ENCODE data around the gene PERM1. TPM values are rescaled to one million over a fixed set of nuclear protein-coding genes. Genes with fewer than 3 reads are reported as not detected.

PERM1 gene
- total RNA-seq, 1 experiment from 2014 or later, result 0.18 TPM

DNA sequence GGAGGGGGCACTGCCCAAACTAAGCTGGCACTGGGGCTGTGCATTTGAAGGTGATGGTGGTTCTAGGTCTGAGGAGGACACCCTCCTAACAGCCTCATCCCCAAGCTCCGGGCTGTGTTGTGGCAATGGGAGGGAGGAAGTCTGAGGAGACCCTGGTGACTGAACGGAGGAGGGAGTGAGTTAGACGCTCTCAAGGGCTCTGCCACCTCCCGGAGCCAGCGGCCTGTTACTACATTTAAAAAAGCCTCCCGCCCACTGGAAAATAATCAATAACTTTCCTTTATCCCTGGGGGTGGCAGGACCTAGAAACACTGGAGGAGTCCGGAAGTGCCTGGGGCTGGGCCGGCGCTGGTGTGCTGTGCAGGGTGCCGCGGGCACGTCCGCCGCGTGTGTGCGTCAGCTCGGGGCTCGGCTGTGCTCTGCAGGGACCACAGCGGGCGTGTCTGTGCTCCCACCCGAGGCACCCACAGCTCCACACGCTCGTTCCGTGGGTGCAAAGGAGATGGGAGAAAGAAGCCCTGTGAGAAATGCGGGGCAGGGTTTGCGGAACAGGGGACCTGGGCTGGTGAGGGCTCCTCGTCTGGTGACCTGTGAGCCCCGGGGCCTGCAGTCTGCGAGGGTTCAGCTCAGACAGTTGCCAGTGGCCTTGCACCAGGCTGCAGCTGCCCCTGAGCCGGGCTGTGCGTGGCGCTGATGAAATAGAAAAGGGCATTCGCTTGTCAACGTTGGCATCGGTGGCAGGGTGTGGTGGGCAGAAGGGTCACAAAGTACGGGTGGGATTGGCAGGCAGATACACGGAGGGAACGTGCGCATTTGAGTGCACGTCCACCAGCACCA lies 52.9 kb downstream of the PERM1 start:
- Histone ChIP-seq H3K9me3 (no peaks in the 10 kb centered on the region), H3K4me3 (ENCODE audit: low read depth, low read length) (no peak overlapping the region), H3K27me3 (replicated peaks; ENCODE audit: control insufficient read depth, insufficient read depth, low read length) (peaks cover 6% of the 10 kb centered on the region; the same call in 1 of the 2 replicates), H3K4me1 (no peaks in the 10 kb centered on the region), H3K36me3 (ENCODE audit: control insufficient read depth, insufficient read depth, low read length) (no peaks in the 10 kb centered on the region)
- no peaks in the 10 kb centered on the region for H3K4me1 Mint-ChIP-seq (ENCODE audit: low read depth, unreplicated experiment)
- intact Hi-C loops (cut with micrococcal nuclease; ENCODE audit: unreplicated experiment), result no loop called here
- peaks cover 13% of the 10 kb centered on the region for H3K27me3 Mint-ChIP-seq (ENCODE audit: insufficient read depth, unreplicated experiment)
- ChIA-PET CTCF (no interaction called here), POLR2A (no interaction called here)
- H3K36me3 Mint-ChIP-seq (ENCODE audit: insufficient read depth, unreplicated experiment), result no peaks in the 10 kb centered on the region
- TF ChIP-seq, protein P1, sequence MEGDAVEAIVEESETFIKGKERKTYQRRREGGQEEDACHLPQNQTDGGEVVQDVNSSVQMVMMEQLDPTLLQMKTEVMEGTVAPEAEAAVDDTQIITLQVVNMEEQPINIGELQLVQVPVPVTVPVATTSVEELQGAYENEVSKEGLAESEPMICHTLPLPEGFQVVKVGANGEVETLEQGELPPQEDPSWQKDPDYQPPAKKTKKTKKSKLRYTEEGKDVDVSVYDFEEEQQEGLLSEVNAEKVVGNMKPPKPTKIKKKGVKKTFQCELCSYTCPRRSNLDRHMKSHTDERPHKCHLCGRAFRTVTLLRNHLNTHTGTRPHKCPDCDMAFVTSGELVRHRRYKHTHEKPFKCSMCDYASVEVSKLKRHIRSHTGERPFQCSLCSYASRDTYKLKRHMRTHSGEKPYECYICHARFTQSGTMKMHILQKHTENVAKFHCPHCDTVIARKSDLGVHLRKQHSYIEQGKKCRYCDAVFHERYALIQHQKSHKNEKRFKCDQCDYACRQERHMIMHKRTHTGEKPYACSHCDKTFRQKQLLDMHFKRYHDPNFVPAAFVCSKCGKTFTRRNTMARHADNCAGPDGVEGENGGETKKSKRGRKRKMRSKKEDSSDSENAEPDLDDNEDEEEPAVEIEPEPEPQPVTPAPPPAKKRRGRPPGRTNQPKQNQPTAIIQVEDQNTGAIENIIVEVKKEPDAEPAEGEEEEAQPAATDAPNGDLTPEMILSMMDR (IDR thresholded peaks at IDR 0.05; ENCODE audit: insufficient read depth in 1 of 2, low read depth in 1 of 2, low read length in 1 of 2, severe bottlenecking in 1 of 2, unreplicated experiment in 1 of 2), result no peak
- no peak overlapping the region for H3K27ac Mint-ChIP-seq (ENCODE audit: unreplicated experiment)
- no peak for DNase-seq
- no TSS peak for BruUV-seq (replicated peaks)
- no peaks in the 10 kb centered on the region for H3K9me3 Mint-ChIP-seq (ENCODE audit: unreplicated experiment)
- no peak overlapping the region for H3K4me3 Mint-ChIP-seq (ENCODE audit: unreplicated experiment)

DNA sequence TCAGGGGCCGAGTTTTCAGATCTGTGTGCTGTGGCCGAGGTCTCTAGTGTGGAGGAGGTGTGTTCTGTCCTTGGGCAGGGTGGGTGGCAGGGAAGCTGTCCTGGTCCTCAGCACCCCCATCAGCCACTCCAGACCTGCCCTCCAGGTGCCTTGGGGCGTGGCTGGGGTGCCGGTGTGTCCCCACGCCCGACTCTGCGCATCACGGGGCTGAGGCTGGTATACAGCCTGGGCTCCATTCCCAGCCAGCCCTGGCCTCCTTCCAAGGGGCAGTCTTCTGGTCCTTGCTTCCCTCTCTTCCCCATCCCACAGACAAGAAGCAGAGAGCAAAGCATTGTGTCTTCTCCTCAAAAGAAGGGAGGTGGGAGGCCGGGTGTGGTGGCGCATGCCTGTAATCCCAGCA lies 54.1 kb downstream of the PERM1 start:
- Mint-ChIP-seq H3K9me3 (ENCODE audit: unreplicated experiment) (no peaks in the 10 kb centered on the region), H3K27ac (ENCODE audit: unreplicated experiment) (no peak overlapping the region), H3K36me3 (ENCODE audit: insufficient read depth, unreplicated experiment) (no peaks in the 10 kb centered on the region), H3K4me3 (ENCODE audit: unreplicated experiment) (no peak overlapping the region), H3K4me1 (ENCODE audit: low read depth, unreplicated experiment) (no peaks in the 10 kb centered on the region), H3K27me3 (ENCODE audit: insufficient read depth, unreplicated experiment) (peaks cover 13% of the 10 kb centered on the region)
- Histone ChIP-seq H3K4me1 (no peaks in the 10 kb centered on the region), H3K9me3 (no peaks in the 10 kb centered on the region), H3K36me3 (ENCODE audit: control insufficient read depth, insufficient read depth, low read length) (no peaks in the 10 kb centered on the region), H3K27me3 (replicated peaks; ENCODE audit: control insufficient read depth, insufficient read depth, low read length) (peaks cover 6% of the 10 kb centered on the region; the same call in 1 of the 2 replicates), H3K4me3 (ENCODE audit: low read depth, low read length) (no peak overlapping the region)
- ChIA-PET CTCF (no interaction called here), POLR2A (no interaction called here)
- DNase-seq, result no peak
- no TSS peak for BruUV-seq (replicated peaks)
- intact Hi-C loops (cut with micrococcal nuclease; ENCODE audit: unreplicated experiment), result no loop called here
- TF ChIP-seq, protein P1 (IDR thresholded peaks at IDR 0.05; ENCODE audit: insufficient read depth in 1 of 2, low read depth in 1 of 2, low read length in 1 of 2, severe bottlenecking in 1 of 2, unreplicated experiment in 1 of 2), result no peak

DNA sequence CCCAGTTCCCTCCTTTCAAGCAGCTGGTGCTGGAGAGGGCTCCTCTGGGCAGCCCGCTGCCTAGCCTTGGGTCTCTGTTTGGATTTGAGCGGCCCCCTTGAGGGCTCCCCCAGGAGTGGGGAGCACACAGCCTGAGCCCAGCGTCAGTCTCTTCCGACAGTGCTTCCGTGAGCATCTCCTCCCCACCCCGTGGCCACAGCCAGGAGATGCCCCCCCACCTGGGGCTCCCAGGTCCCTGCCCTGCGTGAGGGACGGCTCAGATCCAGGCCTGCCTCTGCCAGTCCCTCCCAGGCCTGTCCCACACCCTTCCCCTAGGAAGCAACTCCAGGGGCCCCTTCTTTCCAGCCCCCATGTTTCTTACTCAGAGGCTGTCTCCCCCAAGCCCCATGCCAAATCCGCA lies 54.7 kb downstream of the PERM1 start:
- no peaks in the 10 kb centered on the region for H3K36me3 ChIP-seq (ENCODE audit: control insufficient read depth, insufficient read depth, low read length)
- ChIA-PET POLR2A (no interaction called here), CTCF (no interaction called here)
- DNase-seq, result no peak
- no peak overlapping the region for H3K4me3 ChIP-seq (ENCODE audit: low read depth, low read length)
- TF ChIP-seq, protein P1 (IDR thresholded peaks at IDR 0.05; ENCODE audit: insufficient read depth in 1 of 2, low read depth in 1 of 2, low read length in 1 of 2, severe bottlenecking in 1 of 2, unreplicated experiment in 1 of 2), result no peak
- Mint-ChIP-seq H3K9me3 (ENCODE audit: unreplicated experiment) (no peaks in the 10 kb centered on the region), H3K27ac (ENCODE audit: unreplicated experiment) (no peak overlapping the region), H3K4me1 (ENCODE audit: low read depth, unreplicated experiment) (no peaks in the 10 kb centered on the region), H3K4me3 (ENCODE audit: unreplicated experiment) (no peak overlapping the region), H3K36me3 (ENCODE audit: insufficient read depth, unreplicated experiment) (no peaks in the 10 kb centered on the region), H3K27me3 (ENCODE audit: insufficient read depth, unreplicated experiment) (peaks cover 13% of the 10 kb centered on the region)
- H3K27me3 ChIP-seq (replicated peaks; ENCODE audit: control insufficient read depth, insufficient read depth, low read length), result peaks cover 6% of the 10 kb centered on the region; the same call in 1 of the 2 replicates
- intact Hi-C loops (cut with micrococcal nuclease; ENCODE audit: unreplicated experiment), result no loop called here
- no peaks in the 10 kb centered on the region for H3K9me3 ChIP-seq
- BruUV-seq (replicated peaks), result no TSS peak
- H3K4me1 ChIP-seq, result no peaks in the 10 kb centered on the region
